Stimulated activated CD8-positive, alpha-beta memory T cell treated with anti-CD3 and anti-CD28 coated beads, Interleukin-12 subunit alpha, Interleukin-12 subunit beta, amount 100 ng/mL, for 24 hours (primary cell): ENCODE data around the gene SLC37A1.
"Not testable (repeated sequence)": the region's sequence is repeated elsewhere in the genome, so short reads cannot be mapped to it uniquely, and the experiment has no call there.

ENCODE experiments used
- DNase-seq: peaks from one replicate; pipeline ENCODE4 v3.0.0-alpha.2; 2020; ENCODE audit errors: extremely low read depth

The SLC37A1 gene

DNA sequence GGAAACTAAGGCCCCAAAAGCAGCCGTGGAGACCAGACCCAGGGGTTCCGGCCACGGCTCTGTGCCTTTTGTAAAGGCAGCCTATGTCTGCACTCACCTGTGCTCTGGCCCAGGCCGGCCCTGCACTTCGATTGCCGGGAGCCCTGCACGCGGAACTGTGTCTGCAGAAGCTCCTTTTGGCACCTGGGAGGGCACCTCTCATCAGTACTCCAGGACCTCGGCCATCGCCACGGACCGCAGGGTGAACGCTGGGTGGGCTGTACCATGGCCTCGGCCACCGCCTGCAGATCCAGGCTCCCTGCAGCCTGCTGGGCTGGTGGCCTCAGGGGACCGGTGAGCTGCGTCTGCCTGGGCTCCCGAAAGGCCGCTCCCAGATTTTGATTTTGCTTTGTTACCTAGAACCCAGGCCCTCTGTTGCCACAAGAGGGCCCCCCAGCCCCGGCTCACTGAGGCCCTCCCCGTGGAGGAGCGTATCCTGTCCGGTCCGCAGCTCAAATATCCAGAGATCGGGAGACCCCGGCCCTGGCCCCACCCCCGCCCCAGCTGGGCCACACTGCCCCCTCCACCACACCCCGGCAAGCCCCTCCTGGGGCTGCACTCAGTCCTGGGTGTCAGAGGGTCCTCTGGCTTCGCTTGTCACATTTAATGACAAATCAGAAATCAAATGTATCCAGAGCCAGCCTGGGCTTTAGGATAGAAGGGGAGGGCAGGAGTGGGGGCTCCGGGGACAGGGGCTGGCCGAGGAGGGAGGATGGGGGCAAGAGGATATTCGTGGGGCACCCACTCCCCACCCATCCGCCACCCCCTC, 79.6 kb downstream of the SLC37A1 start:
- DNase-seq: peak; percentile 22

DNA sequence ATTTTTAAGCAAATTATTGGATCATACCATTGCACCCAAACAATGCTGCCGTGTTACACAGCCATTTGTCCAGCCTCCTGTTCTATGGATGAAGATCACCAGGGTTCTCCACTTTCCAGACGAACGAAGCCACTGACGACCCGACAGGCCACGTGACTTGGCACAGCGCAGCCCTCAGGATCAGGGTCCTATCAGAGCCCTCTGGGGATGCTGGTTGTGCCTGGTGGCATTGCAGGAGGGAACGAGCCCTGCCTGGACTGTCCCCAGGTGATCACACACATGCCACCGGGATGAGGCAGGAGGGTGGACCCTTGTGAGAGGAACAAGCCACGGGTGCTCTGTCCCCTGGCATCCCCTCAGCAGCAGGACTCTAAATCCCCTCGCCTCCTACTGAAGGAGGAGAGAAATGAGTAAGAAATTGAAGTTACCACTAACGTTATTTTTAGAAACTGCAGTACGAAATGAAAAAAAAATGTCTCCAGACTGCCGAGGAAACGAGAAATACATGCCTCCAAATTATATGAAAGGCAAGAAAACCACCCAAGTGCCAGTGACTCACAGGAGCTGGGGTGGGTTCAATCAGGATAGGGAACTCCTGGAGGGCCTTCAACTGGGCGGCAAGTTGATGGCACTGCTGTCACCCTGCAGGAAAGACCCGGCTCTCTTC, 81.1 kb downstream of the SLC37A1 start:
- no peak for DNase-seq

DNA sequence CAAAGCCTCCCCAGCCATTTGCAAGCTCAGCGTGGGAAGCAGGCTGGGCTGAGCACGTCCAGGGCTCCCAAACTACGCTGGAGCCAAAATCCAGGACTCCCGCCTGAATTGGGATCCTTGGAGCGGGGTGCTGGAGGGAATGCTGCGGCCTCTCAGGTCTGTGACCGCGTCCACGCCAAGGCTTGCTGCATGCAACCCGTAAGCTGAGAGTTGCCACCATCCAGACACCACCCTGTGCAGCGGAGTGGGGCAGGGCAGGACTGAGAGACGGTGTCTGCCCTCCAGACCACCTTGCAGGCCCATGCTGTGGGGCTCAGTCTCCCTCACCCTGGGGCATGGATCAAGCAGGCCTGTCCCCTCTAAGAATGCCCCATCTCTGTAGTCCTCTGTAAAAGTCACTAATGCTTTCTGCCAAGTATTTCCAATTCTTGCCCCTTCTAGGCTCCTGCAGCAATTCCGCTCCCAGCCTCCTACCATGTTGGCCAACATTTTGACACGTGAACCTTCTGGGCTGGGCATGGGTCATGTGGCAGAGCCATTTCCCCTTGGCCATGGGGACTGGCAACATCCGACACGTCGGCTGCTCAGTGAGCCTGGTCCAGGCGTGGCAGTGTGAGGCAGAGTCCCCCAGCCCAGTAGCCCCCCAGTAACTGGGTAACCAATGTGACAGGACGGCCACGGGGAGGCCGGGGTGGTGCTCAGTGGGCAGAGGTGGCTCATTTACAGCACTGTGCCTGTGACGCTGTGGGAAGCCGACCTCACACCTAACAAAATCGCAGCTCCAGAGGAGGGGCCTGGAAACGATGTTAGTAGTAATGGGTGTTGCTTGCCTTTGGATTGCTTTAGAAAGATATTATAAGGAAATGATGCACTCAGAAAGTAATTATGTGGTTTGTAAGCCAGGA, 81.9 kb downstream of the SLC37A1 start:
- no peak for DNase-seq

DNA sequence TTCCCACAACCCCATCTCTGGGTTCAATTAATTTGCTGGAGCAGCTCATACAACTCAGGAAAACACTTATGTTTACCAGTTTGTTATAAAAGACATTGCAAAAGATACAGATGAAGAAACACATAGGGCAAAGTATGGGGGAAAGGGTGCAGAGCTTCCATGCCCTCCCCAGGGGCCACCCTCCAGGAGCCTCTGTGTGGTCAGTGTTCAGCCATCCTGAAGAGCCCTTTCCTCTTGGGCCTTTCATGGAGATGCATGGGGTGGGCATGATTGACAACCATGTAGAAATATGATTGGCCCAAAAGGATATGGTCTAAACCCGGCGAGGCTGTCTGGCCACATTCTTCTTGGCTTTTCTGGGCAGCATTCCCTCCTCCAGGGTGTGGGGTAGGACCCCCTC, 83.0 kb downstream of the SLC37A1 start:
- DNase-seq: no peak

DNA sequence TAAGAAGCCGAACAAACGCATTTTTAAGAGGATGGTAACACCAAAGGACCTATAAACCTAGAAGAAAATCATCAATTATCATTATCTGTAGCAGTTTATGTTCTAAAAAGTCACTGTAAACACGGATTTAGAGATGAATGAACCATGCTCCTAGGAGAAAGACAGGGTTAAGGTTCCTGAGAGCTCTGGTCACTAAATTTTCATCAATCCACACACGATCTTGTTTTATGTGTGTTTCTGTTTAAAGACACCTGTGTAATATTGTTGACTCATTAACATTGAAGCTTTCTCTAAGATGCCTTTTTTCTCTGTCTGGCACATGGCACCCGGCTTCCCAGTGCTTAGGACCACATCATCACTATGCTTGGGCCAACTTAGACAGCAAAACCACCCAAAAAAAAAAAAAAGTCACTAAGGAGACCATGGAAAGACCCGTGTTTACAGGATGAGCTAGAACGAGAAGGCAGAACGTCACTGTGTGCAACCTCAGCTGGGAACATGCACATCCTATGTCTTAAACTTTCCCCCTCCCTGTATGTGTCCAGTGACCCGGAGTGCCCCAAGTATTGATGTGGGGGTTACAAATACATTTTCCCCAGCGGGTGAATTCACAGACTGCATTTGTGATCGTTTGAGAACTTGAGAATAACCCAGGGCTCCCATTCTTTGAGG, 84.0 kb downstream of the SLC37A1 start:
- DNase-seq: no peak

DNA sequence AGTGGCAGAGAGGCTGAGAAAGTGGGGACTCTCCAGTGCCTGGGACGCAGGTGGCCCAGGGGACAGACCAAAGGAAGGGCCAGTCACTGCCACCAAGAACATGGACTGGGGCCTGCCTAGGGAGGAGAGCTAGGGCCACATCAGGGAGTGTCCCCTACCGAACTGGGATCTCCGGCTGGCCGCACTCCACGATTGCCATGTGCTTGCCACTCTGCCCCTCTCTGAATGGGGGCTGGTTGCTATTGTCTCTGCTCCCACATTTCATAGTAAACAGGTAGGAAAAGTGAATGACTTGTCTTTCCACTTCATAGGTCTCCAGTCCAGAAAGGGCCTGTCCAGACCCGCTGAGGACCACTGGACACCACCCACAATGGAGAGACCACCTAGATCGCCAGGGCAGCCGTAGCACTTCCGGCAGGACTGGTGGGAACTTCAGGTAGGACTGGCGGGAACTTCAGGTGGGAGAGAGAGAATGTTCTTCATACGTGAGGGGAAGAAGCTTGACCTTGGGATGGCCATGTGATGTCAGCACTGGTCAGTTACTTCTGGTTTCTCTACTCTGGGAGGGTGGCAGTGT, 84.6 kb downstream of the SLC37A1 start:
- no peak for DNase-seq

DNA sequence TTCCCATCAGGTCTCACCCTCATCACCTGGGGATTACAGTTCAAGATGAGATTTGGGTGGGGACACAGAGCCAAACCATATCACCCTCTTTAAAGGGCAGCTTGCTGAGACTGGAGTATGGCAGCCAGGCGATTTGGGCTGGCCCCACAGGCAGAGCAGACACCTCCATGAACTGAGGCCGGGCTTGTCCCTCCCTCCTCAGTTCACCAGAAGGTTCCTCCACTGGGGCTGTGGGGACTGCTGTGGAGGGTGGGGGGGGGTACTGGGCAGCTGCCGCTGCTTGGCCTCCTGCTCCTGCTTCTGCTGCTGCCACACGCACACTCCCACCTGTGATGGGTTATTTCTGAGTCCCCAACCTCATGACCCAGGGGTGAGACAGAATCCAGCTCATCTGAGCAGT, 85.8 kb downstream of the SLC37A1 start:
- no peak for DNase-seq

DNA sequence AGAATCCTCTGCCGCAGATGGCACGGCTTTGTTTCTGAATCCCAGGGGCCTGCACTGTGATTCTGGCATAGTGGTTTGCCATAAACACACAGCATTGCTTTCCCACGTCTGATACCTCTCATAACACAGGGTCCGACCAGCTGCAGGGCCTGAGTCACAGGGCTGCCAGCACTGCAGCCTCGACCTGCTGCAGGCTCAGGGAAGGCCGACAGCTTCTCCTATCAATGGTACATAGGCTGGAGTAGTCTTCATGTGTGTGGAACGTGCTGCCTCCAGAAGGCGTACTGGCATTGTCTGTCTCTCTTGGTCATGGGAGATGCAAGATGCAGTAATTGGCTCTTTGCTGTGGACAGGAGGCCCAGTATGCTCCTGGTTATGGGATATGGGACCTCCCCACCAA, 86.3 kb downstream of the SLC37A1 start:
- DNase-seq: no peak

DNA sequence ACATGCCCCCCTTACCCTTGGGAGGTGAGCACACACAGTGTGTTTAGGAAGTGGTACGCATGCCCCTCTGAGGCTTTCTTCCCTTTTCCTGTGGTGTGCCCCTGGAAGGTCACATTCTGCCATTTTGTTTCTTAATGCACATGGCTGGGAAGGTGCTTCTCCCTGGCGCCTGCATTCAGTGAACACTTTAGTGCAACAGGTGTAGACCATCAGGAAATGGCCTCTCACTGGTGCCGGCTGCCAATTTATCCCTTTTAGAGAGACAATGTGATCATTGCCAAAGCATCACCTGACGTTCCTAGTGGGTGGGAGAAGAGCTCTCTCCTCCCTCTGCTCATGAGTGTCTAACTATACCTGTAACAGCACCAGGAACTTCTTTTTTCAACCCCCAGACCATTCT, 88.0 kb downstream of the SLC37A1 start:
- DNase-seq: no peak

DNA sequence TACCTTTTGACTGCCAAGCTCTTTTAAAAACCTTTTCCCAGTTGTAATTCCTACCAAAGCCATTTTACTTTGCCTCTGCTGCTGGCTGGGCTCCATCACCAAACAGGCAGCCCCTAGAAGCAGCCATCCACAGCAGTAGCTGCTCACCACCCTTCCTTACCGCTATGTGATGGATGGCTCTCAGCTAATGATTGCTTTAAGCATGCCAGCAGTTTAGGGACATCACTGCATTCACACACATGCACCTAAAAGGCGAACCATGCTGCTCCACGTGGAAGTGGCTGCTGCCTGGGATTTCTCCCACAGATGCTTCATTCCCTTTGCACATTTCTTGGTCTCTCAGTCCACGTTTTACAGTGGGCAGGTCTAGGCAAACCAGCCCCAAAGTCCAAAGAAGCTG, 93.5 kb downstream of the SLC37A1 start:
- DNase-seq: no peak

DNA sequence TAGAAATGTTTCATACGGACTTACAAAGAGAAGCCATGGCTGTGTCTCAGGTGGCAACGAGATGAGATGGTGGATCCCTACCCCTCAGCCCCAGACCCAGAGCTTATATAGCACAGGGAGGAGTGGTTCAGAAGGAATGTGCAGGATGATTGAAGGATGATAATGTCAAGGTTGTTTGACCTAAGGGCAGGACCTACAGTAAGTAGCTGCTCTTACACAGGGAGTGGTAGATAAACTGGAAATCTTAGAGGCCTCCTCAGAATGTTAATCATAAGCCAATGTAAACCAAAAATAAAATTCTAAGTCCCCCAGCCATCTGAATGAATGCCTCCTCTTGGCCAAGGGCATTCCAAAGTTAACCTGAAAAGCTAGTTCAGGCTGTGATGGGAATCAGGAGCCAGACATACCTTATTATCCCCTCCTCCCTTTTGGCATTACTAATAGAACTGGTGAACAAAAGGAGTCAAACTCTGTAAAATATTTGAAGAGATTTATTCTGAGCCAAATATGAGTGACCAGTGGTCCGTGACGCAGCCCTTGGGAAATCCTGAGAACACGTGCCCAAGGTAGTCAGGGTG, 94.0 kb downstream of the SLC37A1 start:
- DNase-seq: no peak

DNA sequence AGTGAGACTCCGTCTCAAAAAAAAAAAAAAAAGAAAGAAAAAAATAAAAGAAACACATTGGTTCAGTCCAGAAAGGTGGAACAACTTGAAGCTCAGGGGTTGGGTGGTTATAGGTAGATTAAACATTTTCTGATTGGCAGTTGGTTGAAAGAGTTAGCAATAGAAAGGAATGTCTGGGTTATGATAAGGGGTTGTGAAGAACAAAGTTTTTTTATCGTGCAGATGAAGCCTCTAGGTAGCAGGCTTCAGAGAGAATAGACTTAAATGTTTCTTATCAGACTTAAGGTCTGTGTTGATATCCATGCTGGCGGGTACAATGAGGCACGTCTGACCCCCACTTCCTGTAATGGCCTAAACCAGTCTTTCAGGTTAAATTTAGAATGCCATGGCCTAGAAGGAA, 94.8 kb downstream of the SLC37A1 start:
- no peak for DNase-seq

DNA sequence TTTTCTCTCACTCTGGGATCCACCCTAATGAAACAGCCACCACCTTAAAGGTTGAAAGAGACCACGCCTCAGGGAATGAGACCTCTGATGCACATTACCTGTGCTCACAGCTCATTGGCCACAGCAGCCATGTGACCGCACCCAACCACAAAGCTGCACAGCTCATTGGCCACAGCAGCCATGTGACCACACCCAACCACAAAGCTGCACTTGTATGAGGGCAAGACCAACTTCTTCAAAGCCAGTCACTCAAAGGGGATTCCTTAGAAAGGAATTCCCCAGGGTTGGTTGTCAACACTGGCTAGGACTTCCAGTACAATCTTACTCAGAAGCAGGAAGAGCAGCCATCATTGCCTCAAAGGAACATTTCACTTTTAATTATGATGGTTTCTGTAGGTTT, 96.2 kb downstream of the SLC37A1 start:
- DNase-seq: no peak

DNA sequence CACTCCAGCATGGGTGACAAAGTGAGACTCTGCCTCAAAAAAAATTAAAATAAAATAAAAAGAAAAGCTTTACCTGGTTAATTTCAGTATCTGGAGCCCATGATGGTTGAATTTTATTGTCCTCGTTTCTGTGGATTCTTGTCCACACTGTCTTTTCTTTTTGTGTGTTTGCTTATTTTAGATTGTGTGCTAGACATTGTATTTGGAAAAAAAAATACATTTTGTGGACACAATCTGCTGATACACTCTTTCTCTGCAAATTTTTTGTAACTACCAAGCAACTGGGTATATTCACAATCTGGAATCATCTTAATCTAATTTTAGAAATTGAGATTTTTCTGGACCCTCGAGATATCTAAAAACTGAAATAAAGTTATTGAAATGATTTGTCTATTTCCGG, 98.2 kb downstream of the SLC37A1 start:
- DNase-seq: no peak

DNA sequence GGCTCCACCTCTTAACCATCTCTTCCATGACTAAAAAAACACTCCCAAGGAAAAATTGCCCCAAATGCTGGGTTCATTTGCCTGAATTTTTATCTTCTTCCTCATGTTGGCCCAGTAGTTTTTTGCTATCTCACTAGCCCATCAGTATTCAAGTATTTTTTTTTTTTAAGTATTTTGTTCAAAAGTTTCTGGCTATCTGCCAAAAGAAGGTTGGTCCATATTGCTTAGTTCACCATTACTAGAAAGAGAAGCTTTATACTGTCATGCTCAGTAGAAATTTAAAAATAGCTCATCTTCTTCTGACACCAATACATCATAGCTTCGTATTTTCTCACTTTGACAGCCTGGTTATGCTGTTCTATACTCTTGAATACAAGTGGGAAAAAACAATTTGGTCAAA, 98.7 kb downstream of the SLC37A1 start:
- DNase-seq: no peak

DNA sequence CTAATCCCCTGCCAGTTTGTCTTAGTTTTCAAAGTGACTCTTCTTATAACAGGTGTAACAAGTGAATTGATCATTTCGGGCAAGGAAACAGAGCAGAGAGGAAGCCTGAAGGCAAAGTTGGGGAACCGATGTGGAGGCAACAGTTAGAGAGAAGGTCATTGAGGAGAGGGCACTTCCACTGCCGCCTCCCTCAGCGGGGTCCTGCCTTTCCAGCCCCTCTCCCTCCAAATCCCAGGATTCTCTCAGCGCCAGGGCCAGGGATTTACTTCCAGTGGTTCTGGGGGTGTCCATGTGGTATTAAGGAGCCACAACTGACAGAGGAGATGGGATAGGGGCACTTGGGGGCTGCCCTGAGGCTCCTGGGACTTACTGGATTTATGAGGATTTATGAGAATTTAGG, 100.1 kb downstream of the SLC37A1 start:
- DNase-seq: no peak

DNA sequence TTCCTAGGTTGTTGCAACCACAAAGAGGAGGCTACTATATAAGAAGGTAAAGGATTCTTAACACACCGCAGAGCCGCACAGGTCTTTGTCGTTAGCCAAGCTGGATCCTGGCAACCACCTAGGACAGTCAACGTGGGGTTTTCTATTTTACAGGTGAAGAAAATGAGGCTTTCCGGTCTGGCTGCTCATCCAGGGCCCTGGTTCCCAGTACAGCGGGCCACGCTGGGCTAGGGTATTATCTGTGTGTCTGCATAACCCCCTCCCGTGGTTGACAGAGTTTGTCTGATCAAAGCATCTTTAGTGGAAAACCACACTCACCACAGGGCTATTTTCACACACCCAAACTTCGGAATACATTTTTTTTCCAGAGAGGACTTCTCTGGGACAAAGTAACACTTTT, 100.7 kb downstream of the SLC37A1 start:
- no peak for DNase-seq

DNA sequence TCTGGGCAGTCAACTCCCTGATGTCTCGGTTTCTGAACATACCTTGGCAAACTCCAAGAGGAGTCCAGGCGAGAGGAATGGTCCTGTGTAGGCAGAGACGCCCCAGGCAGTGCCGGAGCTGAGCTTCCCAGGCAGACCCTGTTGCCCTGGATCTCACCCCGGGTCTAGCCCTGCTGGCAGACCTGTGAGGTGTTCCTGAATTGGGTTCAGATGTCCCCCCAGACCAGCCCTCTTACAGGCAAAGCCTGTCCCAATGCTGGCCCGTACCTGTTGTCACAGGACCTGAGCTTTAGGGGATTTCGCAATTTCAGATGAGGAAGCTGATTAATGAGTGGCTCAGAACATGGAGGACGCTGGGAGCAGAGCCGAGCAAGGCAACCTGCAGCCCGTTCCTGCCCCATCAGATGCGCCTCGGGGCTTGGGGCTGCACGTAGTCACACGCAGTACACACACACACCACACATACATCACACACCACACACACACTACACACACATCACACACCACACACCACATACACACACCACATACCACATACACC, 101.2 kb downstream of the SLC37A1 start:
- peak; percentile 9 for DNase-seq

DNA sequence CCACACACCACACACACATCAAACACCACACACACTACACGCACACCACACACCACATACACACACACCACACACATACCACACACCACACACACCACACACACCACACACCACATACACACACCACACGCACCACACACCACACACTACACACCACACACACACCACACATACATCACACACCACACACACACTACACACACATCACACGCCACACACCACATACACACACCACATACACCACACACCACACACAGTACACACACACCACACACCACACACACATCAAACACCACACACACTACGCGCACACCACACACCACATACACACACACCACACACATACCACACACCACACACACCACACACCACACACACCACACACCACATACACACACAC, 101.7 kb downstream of the SLC37A1 start:
- DNase-seq: not testable (repeated sequence)

DNA sequence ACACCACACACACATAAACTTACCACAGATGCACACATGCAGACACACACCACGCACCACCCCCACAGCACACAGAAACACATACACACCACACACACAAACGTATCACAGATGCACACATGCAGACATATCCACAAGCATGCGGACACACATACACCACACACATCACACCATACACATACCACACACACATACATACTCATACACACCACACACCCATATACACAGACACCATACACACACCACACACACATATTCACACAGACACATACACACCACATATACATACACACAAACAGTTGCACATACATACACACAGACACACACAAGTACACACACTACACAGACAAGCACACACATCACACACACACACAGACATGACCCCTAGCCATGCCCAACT, 102.3 kb downstream of the SLC37A1 start:
- no peak for DNase-seq

DNA sequence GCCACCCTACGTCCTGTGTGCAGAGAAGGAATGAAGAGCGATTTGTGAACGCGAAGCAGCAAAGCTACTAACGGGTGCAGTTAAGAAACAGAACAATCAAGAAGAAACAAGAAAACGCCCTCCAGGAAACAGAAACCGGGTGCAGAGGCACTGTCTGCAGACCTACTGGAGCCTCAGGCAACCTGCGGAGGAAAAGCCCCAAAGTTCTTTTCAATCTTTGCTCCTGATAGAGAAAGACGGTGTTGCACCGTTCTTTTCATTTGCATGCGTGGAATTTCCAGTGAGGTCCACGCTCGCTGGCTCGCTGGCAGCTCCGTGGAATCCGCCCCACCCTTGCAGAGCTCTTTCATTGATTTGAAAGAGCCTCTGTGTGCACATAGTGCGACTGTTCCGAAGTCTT, 102.8 kb downstream of the SLC37A1 start:
- DNase-seq: no peak
